MCF 10A (cell line): Measurements from ENCODE around the gene FAU. TPM values are rescaled to one million over a fixed set of nuclear protein-coding genes. Genes with fewer than 3 reads are reported as not detected.

Source experiments
- BruUV-seq: library from RNA; stranded (reverse); fragments of 400-500 nt; replicated peaks from 2 replicates; lab custom pipeline; 2021; lab: Mats Ljungman, UMichigan
- CTCF ChIA-PET: fragments of 300-600 bp; sonication (Branson Sonifier 250); formaldehyde crosslinking; extraction: SDS; loops from one replicate; lab custom pipeline; 2021; ENCODE audit warnings: antibody characterized with exemption, inconsistent platforms; lab: Yijun Ruan, JAX
- POLR2A ChIA-PET: fragments of 300-600, 350-650 bp; sonication (Branson Sonifier 250); formaldehyde crosslinking; extraction: SDS; loops from one replicate; lab custom pipeline; 2020; ENCODE audit warnings: antibody characterized with exemption, inconsistent platforms; lab: Yijun Ruan, JAX
- DNase-seq: peaks from one replicate; pipeline ENCODE4 v3.0.0-alpha.2; 2018; ENCODE audit not compliant: unreplicated experiment
- H3K27ac Mint-ChIP-seq: one replicate; pipeline ENCODE4 v1.8.0; 2022; ENCODE audit warnings: mild to moderate bottlenecking, low read depth, mixed read lengths; ENCODE audit not compliant: unreplicated experiment
- H3K27me3 Mint-ChIP-seq: one replicate; pipeline ENCODE4 v1.8.0; 2022; ENCODE audit warnings: mixed read lengths; ENCODE audit not compliant: insufficient read depth, unreplicated experiment
- H3K36me3 Mint-ChIP-seq: one replicate; pipeline ENCODE4 v1.8.0; 2022; ENCODE audit warnings: mild to moderate bottlenecking, moderate library complexity, mixed read lengths; ENCODE audit not compliant: insufficient read depth, unreplicated experiment
- H3K4me1 Mint-ChIP-seq: one replicate; pipeline ENCODE4 v1.8.0; 2022; ENCODE audit warnings: mixed read lengths; ENCODE audit not compliant: insufficient read depth, unreplicated experiment
- H3K4me3 Mint-ChIP-seq: one replicate; pipeline ENCODE4 v1.8.0; 2022; ENCODE audit warnings: mild to moderate bottlenecking, moderate library complexity, mixed read lengths; ENCODE audit not compliant: unreplicated experiment
- H3K9me3 Mint-ChIP-seq: one replicate; pipeline ENCODE4 v1.8.0; 2022; ENCODE audit warnings: mixed read lengths; ENCODE audit not compliant: unreplicated experiment
- CTCF ChIP-seq: fragments of 200-600 bp; IDR thresholded peaks from one replicate; pipeline ENCODE4 v1.8.0; 2022; ENCODE audit warnings: antibody characterized with exemption, mild to moderate bottlenecking; ENCODE audit not compliant: unreplicated experiment
- intact Hi-C: fragments of 100-400 bp; cut with micrococcal nuclease; formaldehyde crosslinking; loops from 2 replicates; pipeline ENCODE4 v1.14.1; 2022
- total RNA-seq: library from RNA; stranded (reverse); gene quantifications from 2 replicates; pipeline ENCODE4 v1.2.3, GENCODE V29; 2022

FAU gene
- total RNA-seq, 1 experiment from 2014 or later: 1,049 TPM

GRCh38 chr11:65108469-65109123 is 13.3 kb downstream of the FAU start:
- H3K27ac Mint-ChIP-seq: no peak overlapping the region
- BruUV-seq: no TSS peak
- peaks cover 11% of the 10 kb centered on the region for H3K4me1 Mint-ChIP-seq
- H3K36me3 Mint-ChIP-seq: peaks cover 26% of the 10 kb centered on the region
- H3K27me3 Mint-ChIP-seq: no peaks in the 10 kb centered on the region
- TF ChIP-seq CTCF: no peak
- POLR2A ChIA-PET: interaction anchor here (0.8 to 5.8 kb wide), 4 partner anchors 9 to 388 kb away, joined by 3 to 63 read pairs (median 4); partner anchors contain the start of genes VPS51 and ZNHIT2
- no peak for DNase-seq
- H3K9me3 Mint-ChIP-seq: no peaks in the 10 kb centered on the region
- H3K4me3 Mint-ChIP-seq: no peak overlapping the region
- intact Hi-C loops: no loop called here
- CTCF ChIA-PET: interaction anchor here (0.6 to 1.3 kb wide), 5 partner anchors 9 to 386 kb away, joined by 3 to 5 read pairs (median 3); no protein-coding TSS in a partner anchor

GRCh38 chr11:65107751-65108468 is 14.0 kb downstream of the FAU start:
- intact Hi-C loops: no loop called here
- Mint-ChIP-seq H3K27ac (no peak overlapping the region), H3K4me1 (peaks cover 6% of the 10 kb centered on the region), H3K27me3 (no peaks in the 10 kb centered on the region), H3K36me3 (peaks cover 32% of the 10 kb centered on the region), H3K4me3 (no peak overlapping the region), H3K9me3 (no peaks in the 10 kb centered on the region)
- no TSS peak for BruUV-seq
- CTCF ChIA-PET: interaction anchor here (0.7 to 1.1 kb wide), 4 partner anchors 9 to 207 kb away, joined by 3 to 4 read pairs (median 4); no protein-coding TSS in a partner anchor
- POLR2A ChIA-PET: interaction anchor here (0.8 to 5.8 kb wide), 3 partner anchors 9 to 13 kb away, joined by 3 to 63 read pairs (median 5); partner anchors contain the start of genes VPS51 and ZNHIT2
- no peak for TF ChIP-seq CTCF
- no peak for DNase-seq

GRCh38 chr11:65107078-65107477 is 14.9 kb downstream of the FAU start:
- H3K27me3 Mint-ChIP-seq: no peaks in the 10 kb centered on the region
- no peak for DNase-seq
- peaks cover 5% of the 10 kb centered on the region for H3K4me1 Mint-ChIP-seq
- peaks cover 31% of the 10 kb centered on the region for H3K36me3 Mint-ChIP-seq
- no peaks in the 10 kb centered on the region for H3K9me3 Mint-ChIP-seq
- H3K4me3 Mint-ChIP-seq: no peak overlapping the region
- TF ChIP-seq CTCF: no peak
- intact Hi-C loops: no loop called here
- no peak overlapping the region for H3K27ac Mint-ChIP-seq
- CTCF ChIA-PET: interaction anchor here (0.7 to 0.8 kb wide), 2 partner anchors 8 to 208 kb away, joined by 4 read pairs; no protein-coding TSS in a partner anchor
- BruUV-seq: no TSS peak
- POLR2A ChIA-PET: interaction anchor here (5.8 kb wide), 1 partner anchor 9 kb away, joined by 63 read pairs; the partner anchor contains the start of gene VPS51

GRCh38 chr11:65104628-65105027 is 17.3 kb downstream of the FAU start:
- Mint-ChIP-seq H3K36me3 (peaks cover 19% of the 10 kb centered on the region), H3K27ac (no peak overlapping the region), H3K4me1 (no peaks in the 10 kb centered on the region), H3K4me3 (no peak overlapping the region), H3K27me3 (no peaks in the 10 kb centered on the region), H3K9me3 (no peaks in the 10 kb centered on the region)
- ChIA-PET POLR2A (interaction anchor here (0.9 kb wide), 1 partner anchor 21 kb away, joined by 3 read pairs; the partner anchor contains the start of gene CDCA5), CTCF (no interaction called here)
- no TSS peak for BruUV-seq
- no peak for DNase-seq
- TF ChIP-seq CTCF: no peak
- intact Hi-C loops: no loop called here
